H1 (cell line): ENCODE data around the gene ZSCAN5A. TPM values are rescaled to one million over a fixed set of nuclear protein-coding genes. Genes with fewer than 3 reads are reported as not detected.

Source experiments
- BCL11A ChIP-seq, 2 experiments: IDR thresholded peaks; one replicate each; pipeline ENCODE4 v1.6.1; 2011; ENCODE audit warnings: low read depth in 2 of 2, low read length in 2 of 2, mild to moderate bottlenecking in 2 of 2
- CBX8 ChIP-seq: fragments of 300-800, 300-1000 bp; sonication (generic); IDR thresholded peaks from 2 replicates; pipeline ENCODE4 v1.7.1; 2016; ENCODE audit warnings: low read depth, low read length, borderline replicate concordance
- NANOG ChIP-seq: IDR thresholded peaks from 2 replicates; pipeline ENCODE4 v1.6.1; 2011; ENCODE audit warnings: low read length, low read depth, mild to moderate bottlenecking, inconsistent platforms; ENCODE audit not compliant: insufficient read depth, poor library complexity, severe bottlenecking
- NRF1 ChIP-seq: IDR thresholded peaks from 2 replicates; pipeline ENCODE4 v1.6.1; 2011; ENCODE audit warnings: mild to moderate bottlenecking, low read depth, low read length, improper control_type of control experiment
- PHF8 ChIP-seq: fragments of 200-600 bp; sonication (generic); conservative IDR thresholded peaks from 2 replicates; pipeline ENCODE4 v1.7.1; 2012; ENCODE audit warnings: low read depth, mild to moderate bottlenecking, inconsistent platforms, low read length, moderate library complexity
- POLR2AphosphoS5 ChIP-seq: IDR thresholded peaks from 2 replicates; pipeline ENCODE4 v1.6.1; 2011; ENCODE audit warnings: low read depth, low read length
- RXRA ChIP-seq: IDR thresholded peaks from 2 replicates; pipeline ENCODE4 v1.6.1; 2011; ENCODE audit warnings: low read depth, mild to moderate bottlenecking, low read length, moderate library complexity; ENCODE audit not compliant: insufficient read depth
- SP2 ChIP-seq: IDR thresholded peaks from 2 replicates; pipeline ENCODE4 v1.6.1; 2012; ENCODE audit warnings: mild to moderate bottlenecking, low read length, inconsistent platforms
- polyA plus RNA-seq, 7 experiments: library from polyadenylated mRNA; depleted of rRNA in 3 of 7; stranded (reverse) in 5 of 7; unstranded in 2 of 7; fragments of >200 nt in 5 of 7; fragments of 200-250 nt in 2 of 7; gene quantifications; 1 replicate in 5 of 7; 2 replicates in 1 of 7; 4 replicates in 1 of 7; pipeline versions ENCODE4 v1.2.1 to v1.2.3, GENCODE V29; 2011 to 2013; ENCODE audit warnings: missing spikeins in 2 of 7, mixed read lengths in 2 of 7
- total RNA-seq: library from RNA; stranded (reverse); fragmentation: NEBNext Ultra II Directional; extraction: Animal tissue kit (Norgen Biotek cat#: 25700); gene quantifications from 2 replicates; pipeline ENCODE4 v1.2.1, GENCODE V29; 2021
- TF ChIP-seq, protein P1 (sequence below): fragments of 300-600 bp; sonication (generic); IDR thresholded peaks from 2 replicates; pipeline ENCODE4 v1.7.1; 2012; ENCODE audit warnings: low read length, moderate library complexity, mild to moderate bottlenecking, inconsistent platforms; ENCODE audit not compliant: insufficient replicate concordance

ZSCAN5A gene
- total and polyA plus RNA-seq, 2 of the 8 experiments (the other 6 are each of a cell fraction or from before 2014, with no cell fraction given): 8.6 to 11.0 TPM

DNA sequence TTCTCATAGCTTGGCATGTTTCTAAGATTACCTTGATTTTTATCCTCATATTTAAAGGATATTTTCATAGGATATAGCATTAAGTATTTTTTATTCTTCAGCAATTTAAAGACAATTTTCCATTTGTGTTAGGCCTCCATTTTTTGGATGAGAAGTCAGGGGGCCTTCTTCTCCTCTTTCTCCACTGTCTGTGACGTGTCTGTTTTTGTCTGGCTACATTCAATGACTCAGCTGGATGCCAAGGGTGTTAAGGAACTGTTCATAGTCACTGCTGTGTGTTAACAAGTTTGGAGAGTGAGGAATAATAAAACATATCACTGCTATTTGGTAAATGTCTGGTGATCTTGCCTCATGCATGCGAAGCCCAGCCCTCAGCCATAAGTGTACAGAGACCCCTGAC is 42.3 kb upstream of the ZSCAN5A start (continued):
- TF ChIP-seq, protein P1, sequence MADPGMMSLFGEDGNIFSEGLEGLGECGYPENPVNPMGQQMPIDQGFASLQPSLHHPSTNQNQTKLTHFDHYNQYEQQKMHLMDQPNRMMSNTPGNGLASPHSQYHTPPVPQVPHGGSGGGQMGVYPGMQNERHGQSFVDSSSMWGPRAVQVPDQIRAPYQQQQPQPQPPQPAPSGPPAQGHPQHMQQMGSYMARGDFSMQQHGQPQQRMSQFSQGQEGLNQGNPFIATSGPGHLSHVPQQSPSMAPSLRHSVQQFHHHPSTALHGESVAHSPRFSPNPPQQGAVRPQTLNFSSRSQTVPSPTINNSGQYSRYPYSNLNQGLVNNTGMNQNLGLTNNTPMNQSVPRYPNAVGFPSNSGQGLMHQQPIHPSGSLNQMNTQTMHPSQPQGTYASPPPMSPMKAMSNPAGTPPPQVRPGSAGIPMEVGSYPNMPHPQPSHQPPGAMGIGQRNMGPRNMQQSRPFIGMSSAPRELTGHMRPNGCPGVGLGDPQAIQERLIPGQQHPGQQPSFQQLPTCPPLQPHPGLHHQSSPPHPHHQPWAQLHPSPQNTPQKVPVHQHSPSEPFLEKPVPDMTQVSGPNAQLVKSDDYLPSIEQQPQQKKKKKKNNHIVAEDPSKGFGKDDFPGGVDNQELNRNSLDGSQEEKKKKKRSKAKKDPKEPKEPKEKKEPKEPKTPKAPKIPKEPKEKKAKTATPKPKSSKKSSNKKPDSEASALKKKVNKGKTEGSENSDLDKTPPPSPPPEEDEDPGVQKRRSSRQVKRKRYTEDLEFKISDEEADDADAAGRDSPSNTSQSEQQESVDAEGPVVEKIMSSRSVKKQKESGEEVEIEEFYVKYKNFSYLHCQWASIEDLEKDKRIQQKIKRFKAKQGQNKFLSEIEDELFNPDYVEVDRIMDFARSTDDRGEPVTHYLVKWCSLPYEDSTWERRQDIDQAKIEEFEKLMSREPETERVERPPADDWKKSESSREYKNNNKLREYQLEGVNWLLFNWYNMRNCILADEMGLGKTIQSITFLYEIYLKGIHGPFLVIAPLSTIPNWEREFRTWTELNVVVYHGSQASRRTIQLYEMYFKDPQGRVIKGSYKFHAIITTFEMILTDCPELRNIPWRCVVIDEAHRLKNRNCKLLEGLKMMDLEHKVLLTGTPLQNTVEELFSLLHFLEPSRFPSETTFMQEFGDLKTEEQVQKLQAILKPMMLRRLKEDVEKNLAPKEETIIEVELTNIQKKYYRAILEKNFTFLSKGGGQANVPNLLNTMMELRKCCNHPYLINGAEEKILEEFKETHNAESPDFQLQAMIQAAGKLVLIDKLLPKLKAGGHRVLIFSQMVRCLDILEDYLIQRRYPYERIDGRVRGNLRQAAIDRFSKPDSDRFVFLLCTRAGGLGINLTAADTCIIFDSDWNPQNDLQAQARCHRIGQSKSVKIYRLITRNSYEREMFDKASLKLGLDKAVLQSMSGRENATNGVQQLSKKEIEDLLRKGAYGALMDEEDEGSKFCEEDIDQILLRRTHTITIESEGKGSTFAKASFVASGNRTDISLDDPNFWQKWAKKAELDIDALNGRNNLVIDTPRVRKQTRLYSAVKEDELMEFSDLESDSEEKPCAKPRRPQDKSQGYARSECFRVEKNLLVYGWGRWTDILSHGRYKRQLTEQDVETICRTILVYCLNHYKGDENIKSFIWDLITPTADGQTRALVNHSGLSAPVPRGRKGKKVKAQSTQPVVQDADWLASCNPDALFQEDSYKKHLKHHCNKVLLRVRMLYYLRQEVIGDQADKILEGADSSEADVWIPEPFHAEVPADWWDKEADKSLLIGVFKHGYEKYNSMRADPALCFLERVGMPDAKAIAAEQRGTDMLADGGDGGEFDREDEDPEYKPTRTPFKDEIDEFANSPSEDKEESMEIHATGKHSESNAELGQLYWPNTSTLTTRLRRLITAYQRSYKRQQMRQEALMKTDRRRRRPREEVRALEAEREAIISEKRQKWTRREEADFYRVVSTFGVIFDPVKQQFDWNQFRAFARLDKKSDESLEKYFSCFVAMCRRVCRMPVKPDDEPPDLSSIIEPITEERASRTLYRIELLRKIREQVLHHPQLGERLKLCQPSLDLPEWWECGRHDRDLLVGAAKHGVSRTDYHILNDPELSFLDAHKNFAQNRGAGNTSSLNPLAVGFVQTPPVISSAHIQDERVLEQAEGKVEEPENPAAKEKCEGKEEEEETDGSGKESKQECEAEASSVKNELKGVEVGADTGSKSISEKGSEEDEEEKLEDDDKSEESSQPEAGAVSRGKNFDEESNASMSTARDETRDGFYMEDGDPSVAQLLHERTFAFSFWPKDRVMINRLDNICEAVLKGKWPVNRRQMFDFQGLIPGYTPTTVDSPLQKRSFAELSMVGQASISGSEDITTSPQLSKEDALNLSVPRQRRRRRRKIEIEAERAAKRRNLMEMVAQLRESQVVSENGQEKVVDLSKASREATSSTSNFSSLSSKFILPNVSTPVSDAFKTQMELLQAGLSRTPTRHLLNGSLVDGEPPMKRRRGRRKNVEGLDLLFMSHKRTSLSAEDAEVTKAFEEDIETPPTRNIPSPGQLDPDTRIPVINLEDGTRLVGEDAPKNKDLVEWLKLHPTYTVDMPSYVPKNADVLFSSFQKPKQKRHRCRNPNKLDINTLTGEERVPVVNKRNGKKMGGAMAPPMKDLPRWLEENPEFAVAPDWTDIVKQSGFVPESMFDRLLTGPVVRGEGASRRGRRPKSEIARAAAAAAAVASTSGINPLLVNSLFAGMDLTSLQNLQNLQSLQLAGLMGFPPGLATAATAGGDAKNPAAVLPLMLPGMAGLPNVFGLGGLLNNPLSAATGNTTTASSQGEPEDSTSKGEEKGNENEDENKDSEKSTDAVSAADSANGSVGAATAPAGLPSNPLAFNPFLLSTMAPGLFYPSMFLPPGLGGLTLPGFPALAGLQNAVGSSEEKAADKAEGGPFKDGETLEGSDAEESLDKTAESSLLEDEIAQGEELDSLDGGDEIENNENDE: no peak
- TF ChIP-seq POLR2AphosphoS5: no peak
- no peak for TF ChIP-seq SP2
- TF ChIP-seq BCL11A (IDR thresholded peaks at IDR 0.05; ENCODE audit: low read depth in 2 of 2, low read length in 2 of 2): no peak
- TF ChIP-seq PHF8: no peak
- TF ChIP-seq NRF1: no peak
- no peak for TF ChIP-seq RXRA
- TF ChIP-seq NANOG: no peak
- no peak for TF ChIP-seq CBX8
